22Rv1 (cell line): ENCODE measurements around the gene VEPH1.

Source experiments
- CTCF ChIP-seq: fragments of 450-650 bp; IDR thresholded peaks from 2 replicates; pipeline ENCODE4 v1.5.1; 2017; ENCODE audit warnings: mild to moderate bottlenecking
- ZFX ChIP-seq: fragments of 450-650 bp; IDR thresholded peaks from 2 replicates; pipeline ENCODE4 v1.6.1; 2017; ENCODE audit warnings: antibody characterized with exemption, borderline replicate concordance

- TF ChIP-seq CTCF = no peak
- TF ChIP-seq ZFX = no peak
Observed at GRCh38 chr3:157520485-157521150, 17.4 kb upstream of the VEPH1 start.
